Mesendoderm (in vitro differentiated cells): ENCODE measurements around the gene RAB42. TPM values are rescaled to one million over a fixed set of nuclear protein-coding genes. Genes with fewer than 3 reads are reported as not detected.
A peak's percentile ranks its signal among the peaks of the same experiment; 100 is the strongest.

Source experiments
- DNase-seq: peaks from one replicate; pipeline ENCODE4 v3.0.0; 2013
- H2AK5ac ChIP-seq: 2 replicates; pipeline ENCODE4 v1.6.1; 2013; ENCODE audit warnings: low read length, inconsistent platforms
- H2BK120ac ChIP-seq: 2 replicates; pipeline ENCODE4 v1.6.1; 2013; ENCODE audit warnings: low read depth, mild to moderate bottlenecking, low read length, moderate library complexity, mixed read lengths
- H2BK15ac ChIP-seq: replicated peaks from 2 replicates; pipeline ENCODE4 v1.6.1; 2013; ENCODE audit warnings: low read depth, mild to moderate bottlenecking, moderate library complexity
- H2BK5ac ChIP-seq: 2 replicates; pipeline ENCODE4 v1.6.1; 2013; ENCODE audit warnings: low read length, inconsistent platforms
- H3K18ac ChIP-seq: 2 replicates; pipeline ENCODE4 v1.6.1; 2013; ENCODE audit warnings: mild to moderate bottlenecking, low read length, mixed read lengths
- H3K23ac ChIP-seq: one replicate; pipeline ENCODE4 v1.6.1; 2013; ENCODE audit warnings: low read length
- H3K27ac ChIP-seq: 2 replicates; pipeline ENCODE4 v1.5.1; 2013; ENCODE audit warnings: low read depth, mild to moderate bottlenecking, inconsistent platforms, low read length, moderate library complexity
- H3K27me3 ChIP-seq: 2 replicates; pipeline ENCODE4 v1.6.1; 2013; ENCODE audit warnings: low read length, control low read depth, mild to moderate bottlenecking, inconsistent platforms; ENCODE audit not compliant: insufficient read depth, poor library complexity
- H3K36me3 ChIP-seq: 2 replicates; pipeline ENCODE4 v1.6.1; 2013; ENCODE audit warnings: low read length, inconsistent platforms; ENCODE audit not compliant: control insufficient read depth, insufficient read depth
- H3K4ac ChIP-seq: one replicate; pipeline ENCODE4 v1.6.1; 2013; ENCODE audit warnings: low read depth, mild to moderate bottlenecking, low read length, moderate library complexity
- H3K4me1 ChIP-seq: 2 replicates; pipeline ENCODE4 v1.6.1; 2013; ENCODE audit warnings: low read depth, low read length, inconsistent platforms; ENCODE audit not compliant: control insufficient read depth
- H3K4me2 ChIP-seq: 2 replicates; pipeline ENCODE4 v1.6.1; 2013; ENCODE audit warnings: low read length
- H3K4me3 ChIP-seq: 2 replicates; pipeline ENCODE4 v1.5.1; 2013; ENCODE audit warnings: mild to moderate bottlenecking, low read length
- H3K56ac ChIP-seq: one replicate; pipeline ENCODE4 v1.6.1; 2013; ENCODE audit warnings: low read length
- H3K79me1 ChIP-seq: 2 replicates; pipeline ENCODE4 v1.6.1; 2013; ENCODE audit warnings: low read length, inconsistent platforms
- H3K79me2 ChIP-seq: 2 replicates; pipeline ENCODE4 v1.6.1; 2013; ENCODE audit warnings: mild to moderate bottlenecking, low read length; ENCODE audit not compliant: control insufficient read depth, insufficient read depth
- H3K9ac ChIP-seq: 2 replicates; pipeline ENCODE4 v1.6.1; 2013; ENCODE audit warnings: low read length, inconsistent platforms
- H4K5ac ChIP-seq: one replicate; pipeline ENCODE4 v1.6.1; 2013; ENCODE audit warnings: low read length
- H4K8ac ChIP-seq: one replicate; pipeline ENCODE4 v1.6.1; 2013; ENCODE audit warnings: low read depth, mild to moderate bottlenecking, control low read depth, low read length, moderate library complexity
- WGBS: extraction: QIAGEN DNeasy Blood & Tissue Kit; methylation state at CpG from one replicate; pipeline ENCODE4 v1.1.7; 2013; ENCODE audit warnings: low lambda C conversion rate, missing lambda C conversion rate; ENCODE audit not compliant: insufficient coverage; ENCODE audit errors: extremely low coverage; 5-methylcytosine and 5-hydroxymethylcytosine counted together
- polyA plus RNA-seq, 2 experiments: library from polyadenylated mRNA; stranded (reverse); fragments of 200-250 nt; gene quantifications; one replicate each; pipeline ENCODE4 v1.2.3, GENCODE V29; 2013

The RAB42 gene
- 3.9 TPM for polyA plus RNA-seq (2013, experiment 1 of 2)
- polyA plus RNA-seq (2013, experiment 2 of 2) = 4.1 TPM

- no CpG with 5 or more reads among the region's 13 CpGs for WGBS
Observed at GRCh38 chr1:28591708-28592320, at the start of gene RAB42. TSS of gene RAB42 (plus strand) at chr1:28592265. CDS start at chr1:28592512, 247 bp downstream.

GRCh38 chr1:28545246-28545628, 46.8 kb upstream of the RAB42 start:
- Histone ChIP-seq H2BK120ac (no peak overlapping the region), H3K4me3 (no peak overlapping the region), H4K8ac (no peak overlapping the region), H3K36me3 (no peaks in the 10 kb centered on the region), H3K4me1 (no peaks in the 10 kb centered on the region), H3K18ac (no peak overlapping the region), H3K27ac (no peak overlapping the region), H3K56ac (no peak overlapping the region), H3K4me2 (no peak overlapping the region), H3K23ac (no peak overlapping the region), H4K5ac (no peak overlapping the region), H3K79me2 (no peaks in the 10 kb centered on the region), H2AK5ac (no peak overlapping the region), H2BK15ac (no peak overlapping the region), H3K4ac (no peak overlapping the region), H3K9ac (no peak overlapping the region), H3K27me3 (no peaks in the 10 kb centered on the region), H3K79me1 (no peaks in the 10 kb centered on the region), H2BK5ac (no peak overlapping the region)
- no CpG with 5 or more reads among the region's 4 CpGs for WGBS
- DNase-seq = no peak

More at GRCh38 chr1:28591708-28592320, at the start of gene RAB42:
- no peak within 1 kb of the TSS for H2BK15ac ChIP-seq
- H3K4me2 ChIP-seq = peak within 1 kb of the TSS; percentile 96
- peaks cover 2% of the 10 kb centered on the region for H3K4me1 ChIP-seq
- peak within 1 kb of the TSS; percentile 71 for H3K9ac ChIP-seq
- peak; percentile 50 for DNase-seq
- no peaks in the 10 kb centered on the region for H3K79me1 ChIP-seq
- no peaks in the 10 kb centered on the region for H3K79me2 ChIP-seq
- no peak within 1 kb of the TSS for H2BK5ac ChIP-seq
- H2AK5ac ChIP-seq = no peak within 1 kb of the TSS
- no peak within 1 kb of the TSS for H3K27ac ChIP-seq
- no peak within 1 kb of the TSS for H2BK120ac ChIP-seq
- H3K18ac ChIP-seq = peak within 1 kb of the TSS; percentile 71
- H3K56ac ChIP-seq = peak within 1 kb of the TSS; percentile 92
- H3K27me3 ChIP-seq = no peaks in the 10 kb centered on the region
- H3K4ac ChIP-seq = no peak within 1 kb of the TSS
- H4K5ac ChIP-seq = no peak within 1 kb of the TSS
- no peaks in the 10 kb centered on the region for H3K36me3 ChIP-seq
- H3K4me3 ChIP-seq = peak within 1 kb of the TSS; percentile 62
- H3K23ac ChIP-seq = peak within 1 kb of the TSS; percentile 66
- H4K8ac ChIP-seq = no peak within 1 kb of the TSS

- Histone ChIP-seq H3K79me2 (no peaks in the 10 kb centered on the region), H3K79me1 (no peaks in the 10 kb centered on the region)
Observed at GRCh38 chr1:28548318-28548717, 43.7 kb upstream of the RAB42 start.

GRCh38 chr1:28551381-28551780, 40.7 kb upstream of the RAB42 start:
- Histone ChIP-seq H4K5ac (no peak overlapping the region), H3K79me1 (peaks cover 2% of the 10 kb centered on the region), H2BK15ac (no peak overlapping the region), H3K9ac (no peak overlapping the region), H3K36me3 (no peaks in the 10 kb centered on the region), H2BK5ac (no peak overlapping the region), H3K4me1 (no peaks in the 10 kb centered on the region), H3K18ac (no peak overlapping the region), H3K79me2 (peaks cover 2% of the 10 kb centered on the region), H2AK5ac (no peak overlapping the region), H3K4me2 (no peak overlapping the region), H3K23ac (no peak overlapping the region), H4K8ac (no peak overlapping the region), H3K27me3 (no peaks in the 10 kb centered on the region), H3K4me3 (no peak overlapping the region), H2BK120ac (no peak overlapping the region), H3K4ac (no peak overlapping the region), H3K27ac (no peak overlapping the region), H3K56ac (no peak overlapping the region)
- no peak for DNase-seq
- no CpG with 5 or more reads among the region's 6 CpGs for WGBS

More at GRCh38 chr1:28548318-28548717, 43.7 kb upstream of the RAB42 start:
- Histone ChIP-seq H3K4me3 (no peak overlapping the region), H3K4me1 (no peaks in the 10 kb centered on the region), H2BK5ac (no peak overlapping the region), H2AK5ac (no peak overlapping the region), H4K8ac (no peak overlapping the region), H3K27me3 (no peaks in the 10 kb centered on the region), H3K4me2 (no peak overlapping the region), H4K5ac (no peak overlapping the region), H3K23ac (no peak overlapping the region), H3K36me3 (no peaks in the 10 kb centered on the region), H3K18ac (no peak overlapping the region), H2BK15ac (no peak overlapping the region), H2BK120ac (no peak overlapping the region), H3K9ac (no peak overlapping the region), H3K4ac (no peak overlapping the region), H3K27ac (no peak overlapping the region), H3K56ac (no peak overlapping the region)
- WGBS = no CpG with 5 or more reads among the region's 3 CpGs
- no peak for DNase-seq

- H2BK5ac ChIP-seq = no peak within 1 kb of the TSS
- H3K4me1 ChIP-seq = no peaks in the 10 kb centered on the region
- peak within 1 kb of the TSS; percentile 90 for H3K9ac ChIP-seq
- no peak within 1 kb of the TSS for H3K23ac ChIP-seq
- peak; percentile 97 for DNase-seq
- peak within 1 kb of the TSS; percentile 92 for H3K56ac ChIP-seq
- peak within 1 kb of the TSS; percentile 53 for H3K18ac ChIP-seq
- H4K8ac ChIP-seq = no peak within 1 kb of the TSS
- H3K27ac ChIP-seq = no peak within 1 kb of the TSS
- no CpG with 5 or more reads among the region's 63 CpGs for WGBS
- peaks cover 2% of the 10 kb centered on the region for H3K79me2 ChIP-seq
- H3K4me3 ChIP-seq = peak within 1 kb of the TSS; percentile 84
- H3K79me1 ChIP-seq = peaks cover 2% of the 10 kb centered on the region
- H2AK5ac ChIP-seq = no peak within 1 kb of the TSS
- no peak within 1 kb of the TSS for H2BK15ac ChIP-seq
- no peak within 1 kb of the TSS for H4K5ac ChIP-seq
- H3K4ac ChIP-seq = peak within 1 kb of the TSS; percentile 85
- no peak within 1 kb of the TSS for H2BK120ac ChIP-seq
- peak within 1 kb of the TSS; percentile 82 for H3K4me2 ChIP-seq
- no peaks in the 10 kb centered on the region for H3K36me3 ChIP-seq
- no peaks in the 10 kb centered on the region for H3K27me3 ChIP-seq
Observed at GRCh38 chr1:28552758-28553663, 39.1 kb upstream of the RAB42 start, which contains the start of gene TRNAU1AP. TSS of gene TRNAU1AP (plus strand) at chr1:28553085. CDS start at chr1:28553111, 26 bp downstream.
